GM18520 (cell line): ENCODE results near the gene PTPN21.

Experiments used
- ATAC-seq: cut with Tn5 transposase; IDR thresholded peaks from one replicate; pipeline ENCODE4 v1.9.1; 2021; ENCODE audit not compliant: unreplicated experiment

Gene PTPN21

GRCh38 chr14:88507208-88507607, 47.6 kb downstream of the PTPN21 start:
- ATAC-seq: no peak

GRCh38 chr14:88505621-88506020, 49.2 kb downstream of the PTPN21 start:
- ATAC-seq: no peak

DNA sequence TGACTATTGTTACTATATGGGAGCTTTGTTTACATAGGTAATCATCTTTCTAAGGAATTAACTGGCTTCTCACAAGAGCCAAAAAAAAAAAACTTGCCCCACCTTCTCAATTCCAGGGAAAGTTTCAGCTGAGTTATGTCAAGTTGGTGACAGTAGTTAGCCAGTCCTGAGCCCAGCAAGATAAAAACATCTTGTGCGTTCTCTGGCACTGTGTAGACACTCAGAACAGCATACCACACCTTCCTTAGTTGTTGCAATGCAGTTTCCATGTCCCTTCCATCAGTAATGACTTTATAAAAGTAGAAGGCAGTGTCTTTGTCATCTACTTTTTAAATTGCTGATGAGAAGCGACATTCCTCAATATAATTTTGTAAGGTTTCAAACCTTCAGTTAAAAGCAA, 50.2 kb downstream of the PTPN21 start:
- ATAC-seq: no peak

DNA sequence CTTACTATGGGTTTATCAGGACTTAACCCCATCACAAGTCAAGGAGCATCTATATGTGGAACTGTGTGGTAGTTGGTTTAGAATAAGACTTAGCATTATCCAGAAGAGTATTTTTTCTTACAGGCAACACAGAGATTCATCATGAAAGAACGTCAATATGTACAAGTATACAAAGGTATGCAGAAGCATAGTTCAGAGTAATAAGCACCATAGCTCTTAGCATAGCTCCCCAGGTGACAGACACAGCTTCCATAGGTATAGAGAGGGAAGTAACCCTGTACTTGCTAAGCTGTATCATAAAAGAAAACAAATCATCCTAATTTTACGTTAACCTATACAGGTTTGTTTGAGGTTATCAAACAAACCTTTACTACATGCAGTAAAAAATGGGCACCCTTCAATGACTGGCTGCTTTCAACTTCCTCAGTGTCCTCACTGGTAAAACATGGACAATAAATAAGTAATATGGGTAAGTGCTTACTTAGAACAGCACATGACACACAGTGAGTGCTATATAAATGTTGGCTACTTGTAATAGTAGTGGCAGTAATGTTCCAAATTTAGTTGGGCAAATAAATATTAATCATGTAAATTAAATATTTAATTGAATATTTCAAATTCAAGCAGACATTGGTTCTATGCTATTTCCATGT, 50.9 kb downstream of the PTPN21 start:
- ATAC-seq: no peak

- ATAC-seq: no peak
These were observed 52.1 kb downstream of the PTPN21 start for GRCh38 chr14:88502740-88503139.

DNA sequence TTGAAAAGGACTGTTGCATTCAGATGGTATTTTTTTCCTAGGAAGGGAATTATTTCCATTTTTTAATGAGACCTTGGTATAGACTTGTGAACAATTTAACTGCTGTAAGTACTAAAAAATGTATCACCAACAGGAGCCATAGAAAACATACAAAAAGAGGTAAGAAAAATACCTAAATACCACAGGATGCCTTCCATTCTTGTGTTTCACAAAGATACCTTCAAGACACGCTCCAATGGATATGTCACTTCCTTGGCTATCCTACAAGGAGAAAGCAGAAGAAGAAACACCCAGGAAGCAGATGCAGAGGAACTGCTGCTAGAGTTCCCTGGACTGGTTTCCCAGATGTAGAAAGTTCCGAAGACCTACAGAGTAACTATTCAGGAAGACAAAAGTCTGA, 54.2 kb downstream of the PTPN21 start:
- ATAC-seq: no peak

DNA sequence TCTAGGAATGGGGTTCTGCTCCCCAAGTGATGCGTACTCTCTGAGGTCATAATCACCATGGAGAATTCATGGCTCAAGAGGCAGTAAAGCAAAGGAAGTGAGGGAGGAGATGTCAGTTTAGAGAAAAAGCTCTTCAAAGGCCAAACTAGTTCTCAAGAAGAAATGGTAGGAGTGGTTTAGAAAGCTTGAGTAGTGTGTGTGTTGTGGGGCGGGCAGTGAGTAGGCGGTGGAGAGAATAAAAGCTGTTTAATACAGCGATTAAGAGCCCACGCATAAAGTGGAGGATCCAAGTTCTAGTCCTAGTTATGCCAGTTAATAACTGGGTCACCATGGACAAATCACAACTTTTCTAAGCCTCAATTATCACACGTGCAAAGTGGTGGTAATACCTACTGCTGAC, 55.6 kb downstream of the PTPN21 start:
- ATAC-seq: no peak

DNA sequence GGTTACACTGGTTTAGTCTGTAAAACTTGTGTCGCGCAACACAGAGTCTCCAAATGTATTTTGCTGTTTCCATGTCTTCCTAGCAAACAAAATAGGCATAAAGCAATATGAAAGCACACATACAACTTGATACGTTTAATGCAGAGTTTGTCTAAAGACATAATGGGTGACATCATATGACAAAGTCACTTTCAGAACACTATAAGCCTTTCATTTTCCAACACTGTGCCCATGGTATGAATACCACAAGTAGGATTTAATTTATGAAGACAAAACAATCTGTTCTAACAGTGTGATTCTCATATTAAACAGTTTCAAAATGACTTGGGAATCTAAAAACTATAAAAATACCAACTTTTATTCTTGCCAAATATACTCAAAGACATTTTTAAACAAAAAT, 58.4 kb downstream of the PTPN21 start:
- no peak for ATAC-seq

DNA sequence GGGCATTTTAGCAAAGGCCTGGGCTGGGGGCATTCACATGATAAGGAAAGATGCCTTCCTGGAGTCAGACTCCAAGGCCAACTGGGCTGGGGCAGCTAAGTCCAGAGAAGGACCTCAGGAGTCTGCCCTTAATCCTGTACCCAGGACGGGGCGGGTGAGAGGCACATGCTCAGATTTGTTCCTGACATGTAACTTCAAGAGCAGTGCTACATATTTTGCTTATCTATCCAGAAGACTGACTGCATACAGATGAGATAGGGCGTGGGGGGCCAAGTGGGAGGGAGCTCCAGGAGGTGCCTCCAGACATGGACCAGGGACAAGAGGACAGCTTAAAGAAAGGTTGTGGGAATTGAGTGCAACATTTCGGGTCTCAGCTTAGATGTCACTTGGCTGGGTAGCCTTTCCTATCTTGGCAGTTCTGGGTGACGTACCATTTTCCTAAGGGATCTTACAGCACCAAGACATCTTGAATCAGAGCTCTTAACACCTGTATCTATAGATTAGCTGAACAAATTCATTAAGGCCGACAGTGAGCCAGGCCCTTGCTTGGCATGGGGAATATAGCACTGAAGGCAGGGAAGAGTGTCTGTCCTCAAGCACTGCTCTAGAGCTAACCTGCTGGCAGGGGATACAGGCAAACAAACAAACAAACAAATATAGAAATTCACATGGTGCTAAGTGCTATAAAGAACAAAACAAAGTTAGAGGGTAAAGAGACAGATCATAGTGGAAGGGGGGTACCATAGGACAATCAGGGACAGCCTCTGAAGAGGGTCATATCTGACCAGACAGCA, 61.2 kb downstream of the PTPN21 start:
- no peak for ATAC-seq

GRCh38 chr14:88492272-88493089, 62.3 kb downstream of the PTPN21 start:
- ATAC-seq: peak; percentile 81

GRCh38 chr14:88490168-88490567, 64.6 kb downstream of the PTPN21 start:
- ATAC-seq: no peak

DNA sequence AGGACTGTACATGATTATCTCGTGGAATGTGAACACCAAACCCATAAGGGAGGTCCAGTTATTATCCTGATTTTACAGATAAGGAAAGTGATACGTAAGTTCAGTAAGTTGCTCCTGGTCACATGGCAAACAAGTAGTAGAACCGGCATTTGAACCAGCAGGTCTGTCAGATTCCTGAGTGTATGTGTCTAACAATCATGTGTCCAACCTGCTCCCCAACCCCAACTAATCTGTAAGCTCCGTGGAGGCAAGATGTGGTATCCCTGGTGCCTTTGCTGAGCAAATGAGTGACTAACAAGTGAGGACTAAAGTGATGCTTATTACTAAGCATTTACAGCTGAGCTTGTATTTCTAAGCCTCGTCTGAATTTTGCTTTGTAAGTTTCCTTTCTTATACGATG, 65.9 kb downstream of the PTPN21 start:
- ATAC-seq: no peak

DNA sequence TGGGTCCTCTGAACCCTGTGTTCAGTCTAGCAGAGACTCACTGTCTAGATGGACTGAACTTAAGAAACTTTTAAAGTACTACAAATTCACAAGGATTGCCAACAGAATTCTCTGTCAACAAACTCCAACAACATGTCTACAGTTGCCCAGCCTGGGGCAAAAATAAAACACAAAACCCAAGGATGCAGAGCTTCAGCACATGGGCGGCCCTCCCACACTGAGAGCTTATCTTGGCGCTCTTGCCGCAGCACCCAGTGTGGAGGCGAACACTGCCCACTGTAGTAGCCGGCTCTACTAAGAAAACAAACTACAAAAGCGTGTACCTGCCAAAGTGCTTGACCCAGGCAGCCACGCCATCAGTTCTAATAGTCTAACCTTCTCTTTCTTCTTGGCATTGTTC, 66.7 kb downstream of the PTPN21 start:
- no peak for ATAC-seq

DNA sequence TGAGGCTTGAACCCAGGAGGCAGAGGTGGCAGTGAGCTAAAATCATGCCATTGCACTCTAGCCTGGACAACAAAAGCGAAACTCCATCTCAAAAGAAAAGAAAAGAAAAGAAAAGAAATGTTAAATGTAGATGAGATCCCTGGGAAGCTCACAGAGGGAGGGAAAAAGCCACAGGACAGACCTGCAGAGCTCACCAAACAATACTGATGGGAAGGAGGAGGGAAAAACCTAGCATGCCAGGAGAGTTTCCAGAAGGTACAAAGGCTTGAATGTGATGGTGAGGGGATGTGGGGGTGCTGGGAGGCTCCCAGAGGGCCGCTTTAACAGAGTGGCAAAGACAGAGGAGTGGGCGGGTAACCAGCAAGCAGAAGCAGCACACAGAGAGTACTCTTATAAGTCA, 72.3 kb downstream of the PTPN21 start:
- no peak for ATAC-seq

- ATAC-seq: no peak
These were observed 73.0 kb downstream of the PTPN21 start for GRCh38 chr14:88481794-88482193.

DNA sequence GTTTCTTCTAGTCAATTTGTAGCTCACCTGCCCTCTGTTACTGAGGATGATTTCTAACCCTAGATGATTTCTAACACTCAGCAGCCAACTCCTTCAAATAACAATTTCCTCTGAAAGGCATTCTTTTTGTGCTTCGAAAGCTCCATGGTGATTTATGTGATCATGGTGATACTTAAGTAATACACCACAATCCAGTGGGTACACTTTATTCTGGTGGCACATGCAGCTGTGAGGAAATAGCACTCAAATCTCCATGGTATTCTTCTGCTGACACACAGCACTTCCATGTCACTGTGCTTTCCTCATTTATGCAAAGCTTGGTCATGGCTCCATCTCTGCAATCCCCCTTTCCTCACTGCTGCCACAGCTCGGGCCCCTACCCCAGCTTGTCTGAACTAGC, 73.7 kb downstream of the PTPN21 start:
- no peak for ATAC-seq

GRCh38 chr14:88479574-88479987, 75.2 kb downstream of the PTPN21 start:
- no peak for ATAC-seq

- ATAC-seq: no peak
These were observed 75.9 kb downstream of the PTPN21 start for GRCh38 chr14:88478931-88479330.

- ATAC-seq: no peak
These were observed 77.1 kb downstream of the PTPN21 start for GRCh38 chr14:88477513-88478250.

GRCh38 chr14:88476825-88477224, 78.0 kb downstream of the PTPN21 start:
- no peak for ATAC-seq

DNA sequence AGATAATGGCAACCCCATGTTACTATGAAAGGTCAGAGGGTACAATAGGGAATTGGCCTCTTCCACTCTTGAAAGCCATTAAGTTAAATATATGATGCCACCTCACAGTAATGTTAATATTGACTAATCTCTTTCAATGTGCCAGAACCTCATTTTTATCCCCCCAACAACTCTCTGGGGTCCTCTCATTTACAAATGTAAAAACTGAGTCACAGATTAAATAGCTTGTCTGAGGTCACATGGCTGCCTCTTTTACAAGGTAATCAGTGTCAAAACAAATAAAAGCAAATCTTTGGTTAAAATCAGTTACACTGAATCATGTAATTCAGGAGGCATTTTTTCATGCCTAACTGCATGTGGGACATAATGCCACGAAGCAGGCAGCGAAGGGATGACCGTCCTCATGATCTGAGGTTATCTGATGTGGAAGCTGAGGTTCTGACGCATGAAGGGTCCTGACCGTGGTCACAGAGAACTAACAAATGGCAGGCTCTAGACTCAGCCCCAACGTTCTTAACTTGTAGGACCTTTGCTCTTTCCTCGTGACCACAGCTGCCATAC, 78.5 kb downstream of the PTPN21 start:
- ATAC-seq: no peak
